ENCODE data around the gene CSN3. TPM values are rescaled to one million over a fixed set of nuclear protein-coding genes. Genes with fewer than 3 reads are reported as not detected.

The CSN3 gene
- polyA plus RNA-seq, 1 of the 3 experiments (the other 2 are of a cell fraction) = not detected

DNA sequence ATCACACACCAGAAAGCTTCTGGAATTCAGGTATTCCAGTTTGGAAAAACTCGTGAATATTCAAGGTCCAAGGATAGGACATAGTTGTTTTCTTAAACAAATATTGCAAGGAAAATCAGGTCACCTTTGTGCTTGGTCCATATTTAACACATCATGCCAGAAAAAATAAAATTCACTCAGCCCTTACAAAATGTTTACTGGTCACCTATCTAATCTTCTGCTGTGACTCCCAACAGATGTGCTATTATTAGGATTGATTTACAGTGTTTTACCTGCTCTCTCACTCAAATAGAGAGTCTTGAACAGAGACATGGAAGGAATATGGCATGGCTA, 9.5 kb downstream of the CSN3 start:
- Histone ChIP-seq H3K9ac (no peak overlapping the region), H2AFZ (ENCODE audit: low read depth) (no peak overlapping the region), H3K4me1 (ENCODE audit: control insufficient read depth in 1 of 2, insufficient read depth in 2 of 2, low read depth in 1 of 2, low read length in 1 of 2) (no peaks in the 10 kb centered on the region), H3K4me2 (no peak overlapping the region), H3K4me3 (ENCODE audit: low read depth in 2 of 2, low read length in 1 of 2) (no peak overlapping the region), H3K36me3 (replicated peaks in 1 of 2; ENCODE audit: control insufficient read depth in 1 of 2, insufficient read depth in 2 of 2, low read length in 1 of 2) (no peaks in the 10 kb centered on the region), H3F3A (replicated peaks; ENCODE audit: insufficient read depth) (no peaks in the 10 kb centered on the region), H3K27ac (ENCODE audit: low read depth in 2 of 2, low read length in 1 of 2) (no peak overlapping the region), H3K9me3 (no peaks in the 10 kb centered on the region), H3K9me2 (no peaks in the 10 kb centered on the region), H3K27me3 (ENCODE audit: insufficient read depth) (no peaks in the 10 kb centered on the region), H3K79me2 (ENCODE audit: insufficient read depth) (no peaks in the 10 kb centered on the region), H4K20me1 (ENCODE audit: insufficient read depth) (no peaks in the 10 kb centered on the region)
- CTCF ChIA-PET = interaction anchor here (0.8 kb wide), 1 partner anchor 18 kb away, joined by 3 read pairs; no protein-coding TSS in a partner anchor
- no peak for TF ChIP-seq MXI1 (IDR thresholded peaks at IDR 0.05; ENCODE audit: low read depth, low read length)
- no peak for TF ChIP-seq TEAD4 (IDR thresholded peaks at IDR 0.05; ENCODE audit: borderline replicate concordance, insufficient read depth)
- POLR2A ChIA-PET = no interaction called here
- 0% methylated on average over 1 of the region's 1 CpG for WGBS (ENCODE audit: low lambda C conversion rate)
- DNase-seq = no peak

DNA sequence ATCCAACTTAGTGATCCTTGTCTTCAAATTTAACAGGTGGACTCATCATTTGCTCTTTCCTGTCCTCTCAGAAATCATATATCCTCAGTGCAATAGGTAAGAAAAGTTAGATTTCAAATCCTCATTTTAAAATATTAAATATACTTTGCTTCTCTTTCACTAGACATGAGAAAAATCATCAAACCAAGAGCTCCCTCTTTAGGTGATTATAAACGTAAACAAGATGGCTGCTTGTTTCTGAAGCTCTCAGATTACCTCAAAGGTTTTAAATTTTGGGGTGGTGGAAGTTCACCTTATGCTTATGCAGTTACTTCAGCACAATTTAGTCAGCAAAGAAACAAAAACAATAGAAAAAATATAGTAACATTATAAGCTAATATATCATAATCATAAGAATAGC, 27.3 kb downstream of the CSN3 start:
- TF ChIP-seq MAX (IDR thresholded peaks at IDR 0.05; ENCODE audit: low read depth) (no peak), RAD21 (IDR thresholded peaks at IDR 0.05; ENCODE audit: low read length) (peak; percentile 30; the same call in 1 of the 2 replicates), YY1 (IDR thresholded peaks at IDR 0.05; ENCODE audit: low read depth) (peak; percentile 76; the same call in 1 of the 2 replicates), IRF3 (IDR thresholded peaks at IDR 0.05; ENCODE audit: low read depth, low read length) (no peak)
- TF ChIP-seq, protein P1, sequence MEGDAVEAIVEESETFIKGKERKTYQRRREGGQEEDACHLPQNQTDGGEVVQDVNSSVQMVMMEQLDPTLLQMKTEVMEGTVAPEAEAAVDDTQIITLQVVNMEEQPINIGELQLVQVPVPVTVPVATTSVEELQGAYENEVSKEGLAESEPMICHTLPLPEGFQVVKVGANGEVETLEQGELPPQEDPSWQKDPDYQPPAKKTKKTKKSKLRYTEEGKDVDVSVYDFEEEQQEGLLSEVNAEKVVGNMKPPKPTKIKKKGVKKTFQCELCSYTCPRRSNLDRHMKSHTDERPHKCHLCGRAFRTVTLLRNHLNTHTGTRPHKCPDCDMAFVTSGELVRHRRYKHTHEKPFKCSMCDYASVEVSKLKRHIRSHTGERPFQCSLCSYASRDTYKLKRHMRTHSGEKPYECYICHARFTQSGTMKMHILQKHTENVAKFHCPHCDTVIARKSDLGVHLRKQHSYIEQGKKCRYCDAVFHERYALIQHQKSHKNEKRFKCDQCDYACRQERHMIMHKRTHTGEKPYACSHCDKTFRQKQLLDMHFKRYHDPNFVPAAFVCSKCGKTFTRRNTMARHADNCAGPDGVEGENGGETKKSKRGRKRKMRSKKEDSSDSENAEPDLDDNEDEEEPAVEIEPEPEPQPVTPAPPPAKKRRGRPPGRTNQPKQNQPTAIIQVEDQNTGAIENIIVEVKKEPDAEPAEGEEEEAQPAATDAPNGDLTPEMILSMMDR (IDR thresholded peaks at IDR 0.05) = peak; percentile 35
- DNase-seq = peak; percentile 2
- Histone ChIP-seq H3K9ac (no peak overlapping the region), H4K20me1 (ENCODE audit: insufficient read depth) (no peaks in the 10 kb centered on the region), H3K4me2 (no peak overlapping the region), H3K9me2 (no peaks in the 10 kb centered on the region), H3K79me2 (ENCODE audit: insufficient read depth) (no peaks in the 10 kb centered on the region), H3K4me3 (ENCODE audit: low read depth in 2 of 2, low read length in 1 of 2) (no peak overlapping the region), H3K9me3 (no peaks in the 10 kb centered on the region), H3K27me3 (ENCODE audit: insufficient read depth) (no peaks in the 10 kb centered on the region), H3K27ac (ENCODE audit: low read depth in 2 of 2, low read length in 1 of 2) (no peak overlapping the region), H2AFZ (ENCODE audit: low read depth) (0 out of 2 replicates have a peak overlapping the region, but pooled peaks have one; percentile 56), H3K36me3 (replicated peaks in 1 of 2; ENCODE audit: control insufficient read depth in 1 of 2, insufficient read depth in 2 of 2, low read length in 1 of 2) (no peaks in the 10 kb centered on the region), H3K4me1 (ENCODE audit: control insufficient read depth in 1 of 2, insufficient read depth in 2 of 2, low read depth in 1 of 2, low read length in 1 of 2) (no peaks in the 10 kb centered on the region), H3F3A (replicated peaks; ENCODE audit: insufficient read depth) (no peaks in the 10 kb centered on the region)
- 0% methylated on average over 1 of the region's 1 CpG for WGBS (ENCODE audit: low lambda C conversion rate)
- ChIA-PET POLR2A (no interaction called here), CTCF (interaction anchor here (0.8 to 2.0 kb wide), 4 partner anchors 15 to 43 kb away, joined by 3 to 5 read pairs (median 4); no protein-coding TSS in a partner anchor)

DNA sequence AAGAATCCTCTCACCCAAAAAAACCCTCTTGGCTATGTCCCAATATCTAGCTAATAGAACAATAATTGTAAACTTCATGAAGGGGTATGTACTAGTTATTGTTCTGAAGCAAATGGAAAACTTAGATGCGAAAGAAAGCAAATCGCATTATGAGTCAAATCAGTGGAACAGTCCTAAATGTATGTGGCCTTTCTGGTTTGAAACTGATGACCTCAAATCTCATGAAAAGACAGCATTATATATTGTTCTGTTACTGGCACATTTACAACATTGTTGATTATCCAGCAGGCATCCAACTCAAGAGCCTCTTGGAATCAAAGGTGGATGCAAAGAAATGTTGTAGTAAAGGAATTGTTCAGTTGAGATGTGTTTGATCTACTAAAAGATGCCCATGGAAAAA, 34.7 kb downstream of the CSN3 start:
- ChIA-PET CTCF (no interaction called here), POLR2A (no interaction called here)
- Histone ChIP-seq H3K4me1 (ENCODE audit: control insufficient read depth in 1 of 2, insufficient read depth in 2 of 2, low read depth in 1 of 2, low read length in 1 of 2) (no peaks in the 10 kb centered on the region), H3K4me3 (ENCODE audit: low read depth in 2 of 2, low read length in 1 of 2) (no peak overlapping the region), H3K27me3 (ENCODE audit: insufficient read depth) (no peaks in the 10 kb centered on the region), H3K79me2 (ENCODE audit: insufficient read depth) (no peaks in the 10 kb centered on the region), H3K9ac (no peak overlapping the region), H3F3A (replicated peaks; ENCODE audit: insufficient read depth) (no peaks in the 10 kb centered on the region), H3K27ac (ENCODE audit: low read depth in 2 of 2, low read length in 1 of 2) (no peak overlapping the region), H4K20me1 (ENCODE audit: insufficient read depth) (no peaks in the 10 kb centered on the region), H3K9me2 (no peaks in the 10 kb centered on the region), H3K4me2 (no peak overlapping the region), H3K36me3 (replicated peaks in 1 of 2; ENCODE audit: control insufficient read depth in 1 of 2, insufficient read depth in 2 of 2, low read length in 1 of 2) (no peaks in the 10 kb centered on the region), H3K9me3 (no peaks in the 10 kb centered on the region), H2AFZ (ENCODE audit: low read depth) (no peak overlapping the region)
- 67% methylated on average over 2 of the region's 2 CpGs for WGBS (ENCODE audit: low lambda C conversion rate)
- no peak for DNase-seq
- TF ChIP-seq USF1 (IDR thresholded peaks at IDR 0.05; ENCODE audit: borderline replicate concordance, low read depth) (no peak), JUND (IDR thresholded peaks at IDR 0.05) (no peak), USF2 (IDR thresholded peaks at IDR 0.05; ENCODE audit: borderline replicate concordance, low read depth, low read length) (no peak), MEF2A (IDR thresholded peaks at IDR 0.05; ENCODE audit: borderline replicate concordance, low read depth) (no peak), FOXJ3 (CRISPR knock-in tag; IDR thresholded peaks at IDR 0.05) (no peak), PBX3 (IDR thresholded peaks at IDR 0.05) (no peak), ELF1 (IDR thresholded peaks at IDR 0.05) (no peak), CHD2 (IDR thresholded peaks at IDR 0.05; ENCODE audit: low read length, partially characterized antibody) (no peak), RCOR1 (IDR thresholded peaks at IDR 0.05; ENCODE audit: low read length) (no peak), POLR2AphosphoS5 (IDR thresholded peaks at IDR 0.05; ENCODE audit: low read depth, low read length) (no peak), MAX (IDR thresholded peaks at IDR 0.05; ENCODE audit: low read depth) (no peak)
